GM12878 (cell line): Measurements from ENCODE around the gene ZNF282. TPM values are rescaled to one million over a fixed set of nuclear protein-coding genes. Genes with fewer than 3 reads are reported as not detected.

Source experiments
- ATAC-seq: fragments of 200-7000 bp; cut with Tn5 transposase; 3 replicates; pipeline ENCODE4 v1.9.1; 2020; ENCODE audit warnings: mild to moderate bottlenecking, moderate library complexity
- BruUV-seq: library from RNA; stranded (reverse); fragments of 400-500 nt; replicated peaks from 2 replicates; lab custom pipeline; 2021; lab: Mats Ljungman, UMichigan
- CTCF ChIA-PET: fragments of 300-600 bp; sonication (Branson Sonifier 250); formaldehyde crosslinking; extraction: SDS; loops from one replicate; lab custom pipeline; 2021; ENCODE audit warnings: inconsistent platforms; lab: Yijun Ruan, JAX
- POLR2A ChIA-PET: fragments of 350-600 bp; formaldehyde crosslinking; extraction: SDS; loops from one replicate; lab custom pipeline; 2021; ENCODE audit warnings: inconsistent platforms; lab: Charles Lee
- RAD21 ChIA-PET: fragments of 300-600 bp; sonication (Branson Sonifier 250); formaldehyde crosslinking; loops from one replicate; lab custom pipeline; 2023; ENCODE audit warnings: antibody characterized with exemption; ENCODE audit not compliant: unreplicated experiment; lab: Charles Lee
- SMC1A ChIA-PET: fragments of 300-600 bp; sonication (Branson Sonifier 250); formaldehyde crosslinking; loops from one replicate; lab custom pipeline; 2023; ENCODE audit not compliant: unreplicated experiment, uncharacterized antibody; lab: Charles Lee
- DNase-seq: peaks from one replicate; pipeline ENCODE4 v3.0.0-alpha.2; 2011; ENCODE audit warnings: low read depth, low spot score
- FAIRE-seq: peaks from 3 replicates; lab custom pipeline; 2011; peaks lifted over from hg19 to GRCh38; lab: Jason Lieb, UNC
- H2AFZ ChIP-seq: 2 replicates; pipeline ENCODE4 v1.6.0; 2011; ENCODE audit warnings: low read depth, low read length, control low read depth; ENCODE audit not compliant: control insufficient read depth
- H3K27ac ChIP-seq: 2 replicates; pipeline ENCODE4 v1.5.1; 2011; ENCODE audit warnings: control low read depth; ENCODE audit not compliant: control insufficient read depth, insufficient read depth
- H3K27me3 ChIP-seq, 2 experiments: replicated peaks in 1 of 2; 2 replicates each; pipeline versions ENCODE4 v1.6.0 to v1.6.1; 2011; ENCODE audit warnings: low read length in 1 of 2; ENCODE audit not compliant: control insufficient read depth in 2 of 2, insufficient read depth in 2 of 2
- H3K36me3 ChIP-seq, 2 experiments: 2 replicates each; pipeline ENCODE4 v1.5.1; 2011; ENCODE audit warnings: low read length in 1 of 2; ENCODE audit not compliant: control insufficient read depth in 2 of 2, insufficient read depth in 2 of 2
- H3K4me1 ChIP-seq: 2 replicates; pipeline ENCODE4 v1.6.1; 2011; ENCODE audit warnings: mild to moderate bottlenecking, low read length, moderate library complexity, mixed read lengths; ENCODE audit not compliant: control insufficient read depth, insufficient read depth
- H3K4me2 ChIP-seq: 2 replicates; pipeline ENCODE4 v1.6.0; 2011; ENCODE audit warnings: control low read depth; ENCODE audit not compliant: control insufficient read depth, insufficient read depth
- H3K4me3 ChIP-seq: fragments of 200-600 bp; sonication (generic); 2 replicates; pipeline ENCODE4 v1.5.1; 2016
- H3K79me2 ChIP-seq: 2 replicates; pipeline ENCODE4 v1.6.0; 2011; ENCODE audit warnings: low read length; ENCODE audit not compliant: control insufficient read depth, insufficient read depth
- H3K9ac ChIP-seq: 2 replicates; pipeline ENCODE4 v1.8.0; 2011; ENCODE audit warnings: low read length, control low read depth, mixed read lengths; ENCODE audit not compliant: control insufficient read depth, insufficient read depth
- H3K9me3 ChIP-seq: replicated peaks from 3 replicates; pipeline ENCODE4 v1.5.1; 2011; ENCODE audit warnings: mild to moderate bottlenecking, low read length; ENCODE audit not compliant: control insufficient read depth, insufficient read depth
- H4K20me1 ChIP-seq: 2 replicates; pipeline ENCODE4 v1.6.0; 2011; ENCODE audit not compliant: control insufficient read depth, insufficient read depth
- CHD1 ChIP-seq: IDR thresholded peaks from 2 replicates; pipeline ENCODE4 v1.6.1; 2012; ENCODE audit warnings: low read depth, low read length, improper control_type of control experiment
- GATAD2B ChIP-seq: fragments of 450-650 bp; conservative IDR thresholded peaks from 2 replicates; pipeline ENCODE4 v1.6.1; 2017; ENCODE audit warnings: low read depth, mild to moderate bottlenecking, moderate library complexity
- MXI1 ChIP-seq: fragments of 150-350 bp; IDR thresholded peaks from 2 replicates; pipeline ENCODE4 v1.6.1; 2011; ENCODE audit warnings: low read depth, mild to moderate bottlenecking, inconsistent platforms, low read length, improper control_type of control experiment
- RFX5 ChIP-seq: IDR thresholded peaks from 2 replicates; pipeline ENCODE4 v1.6.1; 2011; ENCODE audit warnings: low read depth, low read length, improper control_type of control experiment
- SMARCA5 ChIP-seq: fragments of 450-650 bp; IDR thresholded peaks from 2 replicates; pipeline ENCODE4 v1.6.1; 2017; ENCODE audit warnings: mild to moderate bottlenecking
- TCF12 ChIP-seq: IDR thresholded peaks from 2 replicates; pipeline ENCODE4 v1.6.1; 2011; ENCODE audit warnings: low read depth, mild to moderate bottlenecking, low read length
- ZNF622 ChIP-seq: fragments of 450-650 bp; IDR thresholded peaks from 2 replicates; pipeline ENCODE4 v1.6.1; 2017; ENCODE audit warnings: mild to moderate bottlenecking, inconsistent platforms
- WGBS: methylation state at CpG from one replicate; pipeline ENCODE4 v1.1.6; 2016; ENCODE audit warnings: low lambda C conversion rate; ENCODE audit not compliant: insufficient replicate concordance, insufficient coverage; ENCODE audit errors: missing lambda C conversion rate; 5-methylcytosine and 5-hydroxymethylcytosine counted together
- in situ Hi-C: fragments of 300-500 bp; cut with MboI; formaldehyde crosslinking; loops from 9 replicates; pipeline ENCODE4 v1.14.3; 2018; ENCODE audit warnings: mixed read lengths
- intact Hi-C: fragments of 100-400 bp; cut with micrococcal nuclease; formaldehyde crosslinking; loops from one replicate; pipeline ENCODE4 v1.14.2; 2022; ENCODE audit not compliant: unreplicated experiment
- polyA plus RNA-seq, 11 experiments: library from polyadenylated mRNA; depleted of rRNA in 4 of 11; unstranded in 6 of 11; stranded (reverse) in 5 of 11; fragments of >200 nt; fragmentation: Nextera tagmentation in 4 of 11; fragmentation: Illumina TruSeq in 1 of 11; extraction: Ambion mirVana in 4 of 11; extraction: Trizol in 1 of 11; gene quantifications; 1 replicate in 1 of 11; 2 replicates in 10 of 11; pipeline versions ENCODE4 v1.2.1 to v1.2.3, GENCODE V29; 2011 to 2016; ENCODE audit warnings: inconsistent platforms in 2 of 11, missing spikeins in 2 of 11, low read depth in 1 of 11
- total RNA-seq, 4 experiments: library from RNA; depleted of rRNA in 3 of 4; stranded (reverse); fragments of >200 nt in 3 of 4; fragmentation: Illumina TruSeq in 1 of 4; extraction: Trizol in 1 of 4; gene quantifications; 2 replicates each; pipeline versions ENCODE4 v1.2.1 to v1.2.3, GENCODE V29; 2013 to 2021
- TF ChIP-seq, protein P1 (sequence below): IDR thresholded peaks from 2 replicates; pipeline ENCODE4 v1.6.1; 2012; ENCODE audit warnings: low read depth, low read length, improper control_type of control experiment
- TF ChIP-seq, protein P2 (sequence below): fragments of 450-650 bp; IDR thresholded peaks from 2 replicates; pipeline ENCODE4 v1.6.1; 2017; ENCODE audit warnings: low read depth, mild to moderate bottlenecking, moderate library complexity
- TF ChIP-seq, protein P3 (sequence below): fragments of 450-650 bp; IDR thresholded peaks from 2 replicates; pipeline ENCODE4 v1.6.1; 2017; ENCODE audit warnings: mild to moderate bottlenecking, moderate library complexity
- TF ChIP-seq, protein P4 (sequence below): fragments of 450-650 bp; IDR thresholded peaks from 2 replicates; pipeline ENCODE4 v1.6.1; 2018; ENCODE audit warnings: borderline replicate concordance, mild to moderate bottlenecking; ENCODE audit not compliant: partially characterized antibody
- TF ChIP-seq, protein P5 (sequence below): fragments of 450-650 bp; IDR thresholded peaks from 2 replicates; pipeline ENCODE4 v1.6.1; 2014; ENCODE audit warnings: mild to moderate bottlenecking

The ZNF282 gene
- total and polyA plus RNA-seq, 10 of the 15 experiments (the other 5 are each of a cell fraction or from before 2014, with no cell fraction given): 0.35 to 28.4 (median 8.1) TPM

DNA sequence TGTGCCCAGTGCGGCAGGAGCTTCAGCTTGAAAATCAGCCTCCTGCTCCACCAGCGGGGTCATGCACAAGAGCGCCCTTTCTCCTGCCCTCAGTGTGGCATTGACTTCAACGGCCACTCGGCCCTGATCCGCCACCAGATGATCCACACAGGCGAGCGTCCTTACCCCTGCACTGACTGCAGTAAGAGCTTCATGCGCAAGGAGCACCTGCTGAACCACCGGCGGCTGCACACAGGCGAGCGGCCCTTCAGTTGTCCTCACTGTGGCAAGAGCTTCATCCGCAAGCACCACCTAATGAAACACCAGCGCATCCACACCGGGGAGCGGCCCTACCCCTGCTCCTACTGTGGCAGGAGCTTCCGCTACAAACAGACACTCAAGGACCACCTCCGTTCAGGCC is 16.1 kb upstream of the ZNF282 start:
- intact Hi-C loops (no loop called here), in situ Hi-C loops (no loop called here)
- ATAC-seq (no peak), DNase-seq (no peak), FAIRE-seq (no peak)
- peaks cover 18% of the 10 kb centered on the region in 2 experiments; a peak in 3 of 4 replicates for H3K36me3 ChIP-seq
- no peaks in the 10 kb centered on the region for H4K20me1 ChIP-seq
- BruUV-seq: no TSS peak
- SMC1A ChIA-PET: no interaction called here
- CTCF ChIA-PET: interaction anchor here (1.2 kb wide), 1 partner anchor 11 kb away, joined by 4 read pairs; no protein-coding TSS in a partner anchor
- TF ChIP-seq, protein P1, sequence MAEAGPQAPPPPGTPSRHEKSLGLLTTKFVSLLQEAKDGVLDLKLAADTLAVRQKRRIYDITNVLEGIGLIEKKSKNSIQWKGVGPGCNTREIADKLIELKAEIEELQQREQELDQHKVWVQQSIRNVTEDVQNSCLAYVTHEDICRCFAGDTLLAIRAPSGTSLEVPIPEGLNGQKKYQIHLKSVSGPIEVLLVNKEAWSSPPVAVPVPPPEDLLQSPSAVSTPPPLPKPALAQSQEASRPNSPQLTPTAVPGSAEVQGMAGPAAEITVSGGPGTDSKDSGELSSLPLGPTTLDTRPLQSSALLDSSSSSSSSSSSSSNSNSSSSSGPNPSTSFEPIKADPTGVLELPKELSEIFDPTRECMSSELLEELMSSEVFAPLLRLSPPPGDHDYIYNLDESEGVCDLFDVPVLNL: no peak
- TF ChIP-seq, protein P2, sequence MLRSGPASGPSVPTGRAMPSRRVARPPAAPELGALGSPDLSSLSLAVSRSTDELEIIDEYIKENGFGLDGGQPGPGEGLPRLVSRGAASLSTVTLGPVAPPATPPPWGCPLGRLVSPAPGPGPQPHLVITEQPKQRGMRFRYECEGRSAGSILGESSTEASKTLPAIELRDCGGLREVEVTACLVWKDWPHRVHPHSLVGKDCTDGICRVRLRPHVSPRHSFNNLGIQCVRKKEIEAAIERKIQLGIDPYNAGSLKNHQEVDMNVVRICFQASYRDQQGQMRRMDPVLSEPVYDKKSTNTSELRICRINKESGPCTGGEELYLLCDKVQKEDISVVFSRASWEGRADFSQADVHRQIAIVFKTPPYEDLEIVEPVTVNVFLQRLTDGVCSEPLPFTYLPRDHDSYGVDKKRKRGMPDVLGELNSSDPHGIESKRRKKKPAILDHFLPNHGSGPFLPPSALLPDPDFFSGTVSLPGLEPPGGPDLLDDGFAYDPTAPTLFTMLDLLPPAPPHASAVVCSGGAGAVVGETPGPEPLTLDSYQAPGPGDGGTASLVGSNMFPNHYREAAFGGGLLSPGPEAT: no peak
- TF ChIP-seq, protein P3, sequence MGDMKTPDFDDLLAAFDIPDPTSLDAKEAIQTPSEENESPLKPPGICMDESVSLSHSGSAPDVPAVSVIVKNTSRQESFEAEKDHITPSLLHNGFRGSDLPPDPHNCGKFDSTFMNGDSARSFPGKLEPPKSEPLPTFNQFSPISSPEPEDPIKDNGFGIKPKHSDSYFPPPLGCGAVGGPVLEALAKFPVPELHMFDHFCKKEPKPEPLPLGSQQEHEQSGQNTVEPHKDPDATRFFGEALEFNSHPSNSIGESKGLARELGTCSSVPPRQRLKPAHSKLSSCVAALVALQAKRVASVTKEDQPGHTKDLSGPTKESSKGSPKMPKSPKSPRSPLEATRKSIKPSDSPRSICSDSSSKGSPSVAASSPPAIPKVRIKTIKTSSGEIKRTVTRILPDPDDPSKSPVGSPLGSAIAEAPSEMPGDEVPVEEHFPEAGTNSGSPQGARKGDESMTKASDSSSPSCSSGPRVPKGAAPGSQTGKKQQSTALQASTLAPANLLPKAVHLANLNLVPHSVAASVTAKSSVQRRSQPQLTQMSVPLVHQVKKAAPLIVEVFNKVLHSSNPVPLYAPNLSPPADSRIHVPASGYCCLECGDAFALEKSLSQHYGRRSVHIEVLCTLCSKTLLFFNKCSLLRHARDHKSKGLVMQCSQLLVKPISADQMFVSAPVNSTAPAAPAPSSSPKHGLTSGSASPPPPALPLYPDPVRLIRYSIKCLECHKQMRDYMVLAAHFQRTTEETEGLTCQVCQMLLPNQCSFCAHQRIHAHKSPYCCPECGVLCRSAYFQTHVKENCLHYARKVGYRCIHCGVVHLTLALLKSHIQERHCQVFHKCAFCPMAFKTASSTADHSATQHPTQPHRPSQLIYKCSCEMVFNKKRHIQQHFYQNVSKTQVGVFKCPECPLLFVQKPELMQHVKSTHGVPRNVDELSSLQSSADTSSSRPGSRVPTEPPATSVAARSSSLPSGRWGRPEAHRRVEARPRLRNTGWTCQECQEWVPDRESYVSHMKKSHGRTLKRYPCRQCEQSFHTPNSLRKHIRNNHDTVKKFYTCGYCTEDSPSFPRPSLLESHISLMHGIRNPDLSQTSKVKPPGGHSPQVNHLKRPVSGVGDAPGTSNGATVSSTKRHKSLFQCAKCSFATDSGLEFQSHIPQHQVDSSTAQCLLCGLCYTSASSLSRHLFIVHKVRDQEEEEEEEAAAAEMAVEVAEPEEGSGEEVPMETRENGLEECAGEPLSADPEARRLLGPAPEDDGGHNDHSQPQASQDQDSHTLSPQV: no peak
- TF ChIP-seq MXI1: no peak
- no peak for TF ChIP-seq GATAD2B
- TF ChIP-seq, protein P4, sequence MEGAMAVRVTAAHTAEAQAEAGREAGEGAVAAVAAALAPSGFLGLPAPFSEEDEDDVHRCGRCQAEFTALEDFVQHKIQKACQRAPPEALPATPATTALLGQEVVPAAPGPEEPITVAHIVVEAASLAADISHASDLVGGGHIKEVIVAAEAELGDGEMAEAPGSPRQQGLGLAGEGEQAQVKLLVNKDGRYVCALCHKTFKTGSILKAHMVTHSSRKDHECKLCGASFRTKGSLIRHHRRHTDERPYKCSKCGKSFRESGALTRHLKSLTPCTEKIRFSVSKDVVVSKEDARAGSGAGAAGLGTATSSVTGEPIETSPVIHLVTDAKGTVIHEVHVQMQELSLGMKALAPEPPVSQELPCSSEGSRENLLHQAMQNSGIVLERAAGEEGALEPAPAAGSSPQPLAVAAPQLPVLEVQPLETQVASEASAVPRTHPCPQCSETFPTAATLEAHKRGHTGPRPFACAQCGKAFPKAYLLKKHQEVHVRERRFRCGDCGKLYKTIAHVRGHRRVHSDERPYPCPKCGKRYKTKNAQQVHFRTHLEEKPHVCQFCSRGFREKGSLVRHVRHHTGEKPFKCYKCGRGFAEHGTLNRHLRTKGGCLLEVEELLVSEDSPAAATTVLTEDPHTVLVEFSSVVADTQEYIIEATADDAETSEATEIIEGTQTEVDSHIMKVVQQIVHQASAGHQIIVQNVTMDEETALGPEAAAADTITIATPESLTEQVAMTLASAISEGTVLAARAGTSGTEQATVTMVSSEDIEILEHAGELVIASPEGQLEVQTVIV: no peak
- no peak for TF ChIP-seq ZNF622
- no peak for TF ChIP-seq SMARCA5
- TF ChIP-seq TCF12: no peak
- no peak for TF ChIP-seq CHD1
- TF ChIP-seq, protein P5, sequence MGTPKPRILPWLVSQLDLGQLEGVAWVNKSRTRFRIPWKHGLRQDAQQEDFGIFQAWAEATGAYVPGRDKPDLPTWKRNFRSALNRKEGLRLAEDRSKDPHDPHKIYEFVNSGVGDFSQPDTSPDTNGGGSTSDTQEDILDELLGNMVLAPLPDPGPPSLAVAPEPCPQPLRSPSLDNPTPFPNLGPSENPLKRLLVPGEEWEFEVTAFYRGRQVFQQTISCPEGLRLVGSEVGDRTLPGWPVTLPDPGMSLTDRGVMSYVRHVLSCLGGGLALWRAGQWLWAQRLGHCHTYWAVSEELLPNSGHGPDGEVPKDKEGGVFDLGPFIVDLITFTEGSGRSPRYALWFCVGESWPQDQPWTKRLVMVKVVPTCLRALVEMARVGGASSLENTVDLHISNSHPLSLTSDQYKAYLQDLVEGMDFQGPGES: no peak
- no peak for TF ChIP-seq RFX5
- H3K4me2 ChIP-seq: no peak overlapping the region
- RAD21 ChIA-PET: no interaction called here
- no peak overlapping the region for H3K9ac ChIP-seq
- no peak overlapping the region for H3K27ac ChIP-seq
- WGBS: 96% methylated on average over 19 of the region's 19 CpGs
- no peaks in the 10 kb centered on the region for H3K9me3 ChIP-seq
- no peaks in the 10 kb centered on the region for H3K4me1 ChIP-seq
- H2AFZ ChIP-seq: no peak overlapping the region
- POLR2A ChIA-PET: no interaction called here
- H3K4me3 ChIP-seq: no peak overlapping the region
- no peaks in the 10 kb centered on the region for H3K27me3 ChIP-seq
- H3K79me2 ChIP-seq: no peaks in the 10 kb centered on the region
